GM12873 (cell line): ENCODE data around the gene KSR2.

Experiments
- CTCF ChIP-seq: IDR thresholded peaks from 2 replicates; pipeline ENCODE4 v1.5.1; 2012; ENCODE audit warnings: low read depth, mild to moderate bottlenecking, moderate library complexity, low read length, control low read depth; ENCODE audit not compliant: insufficient read depth; ENCODE audit errors: missing control alignments

KSR2 gene

GRCh38 chr12:117825827-117826226 is 143.0 kb downstream of the KSR2 start:
- TF ChIP-seq CTCF = no peak

GRCh38 chr12:117821480-117822175 is 147.2 kb downstream of the KSR2 start:
- no peak for TF ChIP-seq CTCF

DNA sequence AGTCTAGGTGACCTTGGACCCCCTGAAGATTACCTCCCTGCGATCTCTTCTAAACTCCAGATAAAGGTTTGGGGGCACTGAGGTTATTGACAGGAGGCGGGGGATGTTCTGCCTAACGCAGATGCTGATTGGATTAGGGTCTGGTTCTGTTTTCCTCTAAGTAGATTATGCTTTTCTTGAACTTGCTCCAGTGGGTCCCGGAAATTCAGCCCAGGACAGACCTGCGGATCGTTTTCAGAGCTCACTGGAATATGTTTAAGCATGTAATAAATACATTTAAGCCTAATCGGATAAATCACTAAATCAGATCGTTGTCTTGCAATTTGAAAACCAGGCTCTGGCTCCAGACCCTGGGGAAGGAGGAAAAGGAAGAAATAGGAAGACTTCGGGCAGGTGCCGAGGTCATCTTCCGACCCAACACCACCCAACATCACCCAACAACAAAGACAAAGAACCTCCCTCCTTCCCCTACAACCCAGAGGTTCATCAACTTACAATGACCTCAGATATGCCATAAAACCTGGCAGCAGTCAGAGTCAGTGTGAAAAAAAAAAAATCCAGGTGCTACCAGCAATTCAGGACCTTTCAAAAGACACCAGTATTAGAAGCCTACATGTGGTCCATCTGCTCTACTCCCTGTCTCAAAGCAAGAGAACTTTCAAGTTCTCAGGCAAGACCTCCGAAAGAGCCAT is 148.4 kb downstream of the KSR2 start:
- TF ChIP-seq CTCF = no peak

DNA sequence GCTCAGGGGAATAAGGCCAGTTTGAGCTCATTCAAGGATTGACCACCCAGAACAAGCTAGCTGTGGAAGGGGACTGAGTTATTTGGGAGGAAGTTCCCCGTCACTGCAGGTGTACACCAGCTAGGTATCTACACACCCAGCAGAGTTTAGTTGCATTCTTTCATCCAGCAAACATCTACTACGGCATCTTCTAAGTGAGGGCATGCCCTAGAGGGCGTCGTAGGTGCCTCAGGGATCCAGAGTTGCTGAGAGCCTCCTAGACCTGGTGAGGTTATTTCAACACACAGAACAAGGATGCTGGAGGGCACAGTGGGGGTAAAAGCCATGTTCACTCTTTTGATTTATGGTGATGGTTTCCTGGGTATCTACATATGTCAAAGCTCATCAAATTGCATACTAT is 149.6 kb downstream of the KSR2 start:
- no peak for TF ChIP-seq CTCF

- TF ChIP-seq CTCF = no peak
Observed at GRCh38 chr12:117818400-117818799, 150.4 kb downstream of the KSR2 start.

GRCh38 chr12:117809509-117809908 is 159.3 kb downstream of the KSR2 start:
- TF ChIP-seq CTCF = no peak

DNA sequence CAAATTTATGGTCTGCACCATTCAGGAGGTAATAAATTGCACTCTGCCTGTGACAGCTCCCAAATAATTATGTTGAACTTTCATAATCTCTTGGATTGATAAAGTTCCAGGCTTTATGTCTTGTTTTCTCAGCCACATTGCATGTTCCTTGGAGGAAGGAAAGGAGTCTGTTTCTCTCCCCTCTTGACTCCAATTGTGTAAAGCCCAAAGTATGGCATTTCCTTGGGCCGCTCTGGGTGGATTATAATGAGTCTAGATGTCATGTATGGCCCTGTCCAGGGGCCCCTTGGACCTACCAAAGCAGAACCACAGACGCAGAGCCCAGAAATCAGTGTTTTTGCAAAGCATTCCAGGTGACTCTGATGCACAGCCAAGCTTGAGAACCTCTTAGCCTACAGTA is 160.8 kb downstream of the KSR2 start:
- TF ChIP-seq CTCF = no peak
